Measurements from ENCODE around the gene ALPK3. TPM values are rescaled to one million over a fixed set of nuclear protein-coding genes. Genes with fewer than 3 reads are reported as not detected.

ALPK3 gene
- polyA plus RNA-seq, 1 donor = 9.4 TPM

GRCh38 chr15:84890670-84891162, 73.6 kb downstream of the ALPK3 start:
- Histone ChIP-seq H3K27me3 (ENCODE audit: control insufficient read depth, insufficient read depth, low read length) (no peaks in the 10 kb centered on the region), H3K4me1 (ENCODE audit: control insufficient read depth, insufficient read depth, low read length) (peaks cover 31% of the 10 kb centered on the region), H3K9me3 (ENCODE audit: control insufficient read depth, low read depth, low read length) (no peaks in the 10 kb centered on the region), H3K4me3 (ENCODE audit: low read length) (no peak overlapping the region), H3K36me3 (ENCODE audit: control insufficient read depth, insufficient read depth, low read length) (peaks cover 8% of the 10 kb centered on the region), H3K27ac (ENCODE audit: low read length) (peak overlapping the region; percentile 49)
- DNase-seq = peak; percentile 84 to 91
- 40% methylated on average over 1 of the region's 5 CpGs for WGBS (ENCODE audit: insufficient coverage, low lambda C conversion rate)

GRCh38 chr15:84891339-84891738, 74.2 kb downstream of the ALPK3 start:
- DNase-seq = no peak
- Histone ChIP-seq H3K27me3 (ENCODE audit: control insufficient read depth, insufficient read depth, low read length) (no peaks in the 10 kb centered on the region), H3K27ac (ENCODE audit: low read length) (peak overlapping the region; percentile 25), H3K9me3 (ENCODE audit: control insufficient read depth, low read depth, low read length) (no peaks in the 10 kb centered on the region), H3K36me3 (ENCODE audit: control insufficient read depth, insufficient read depth, low read length) (peaks cover 8% of the 10 kb centered on the region), H3K4me3 (ENCODE audit: low read length) (no peak overlapping the region), H3K4me1 (ENCODE audit: control insufficient read depth, insufficient read depth, low read length) (peaks cover 30% of the 10 kb centered on the region)
- WGBS (ENCODE audit: insufficient coverage, low lambda C conversion rate) = 71% methylated on average over 1 of the region's 6 CpGs

DNA sequence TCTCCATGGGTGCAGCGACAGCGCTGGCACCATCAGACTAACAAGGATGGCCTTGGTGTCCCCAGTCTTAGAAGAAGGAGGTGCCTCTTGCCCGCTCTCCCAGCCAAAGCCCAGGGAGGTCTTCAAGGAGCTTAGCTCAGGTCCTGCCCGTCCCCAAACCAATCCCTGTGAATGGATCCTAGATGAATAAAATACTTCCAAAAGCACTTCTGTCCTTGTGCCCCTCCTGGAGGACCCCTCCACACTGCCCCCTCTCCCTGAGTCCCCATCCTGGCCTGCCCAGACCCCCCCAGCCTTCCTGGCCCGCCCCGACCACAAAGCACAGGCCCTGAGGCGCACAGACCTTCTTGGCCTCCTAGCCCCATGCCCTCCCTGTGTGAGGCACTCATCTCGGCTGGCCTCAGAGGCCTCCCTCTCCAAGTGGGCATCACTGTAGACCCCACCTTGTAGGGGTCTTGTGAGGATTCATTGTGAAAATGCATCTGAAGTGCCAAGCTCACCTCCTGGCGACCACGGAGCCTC, 75.7 kb downstream of the ALPK3 start:
- H3K27me3 ChIP-seq (ENCODE audit: control insufficient read depth, insufficient read depth, low read length) = no peaks in the 10 kb centered on the region
- WGBS (ENCODE audit: insufficient coverage, low lambda C conversion rate) = no CpG with 5 or more reads among the region's 10 CpGs
- H3K36me3 ChIP-seq (ENCODE audit: control insufficient read depth, insufficient read depth, low read length) = peaks cover 8% of the 10 kb centered on the region
- no peaks in the 10 kb centered on the region for H3K9me3 ChIP-seq (ENCODE audit: control insufficient read depth, low read depth, low read length)
- DNase-seq = no peak
- H3K27ac ChIP-seq (ENCODE audit: low read length) = no peak overlapping the region
- H3K4me3 ChIP-seq (ENCODE audit: low read length) = no peak overlapping the region
- H3K4me1 ChIP-seq (ENCODE audit: control insufficient read depth, insufficient read depth, low read length) = peaks cover 23% of the 10 kb centered on the region

- WGBS (ENCODE audit: insufficient coverage, low lambda C conversion rate) = no CpG with 5 or more reads among the region's 10 CpGs
- peaks cover 16% of the 10 kb centered on the region for H3K4me1 ChIP-seq (ENCODE audit: control insufficient read depth, insufficient read depth, low read length)
- DNase-seq = no peak
- no peaks in the 10 kb centered on the region for H3K27me3 ChIP-seq (ENCODE audit: control insufficient read depth, insufficient read depth, low read length)
- no peak overlapping the region for H3K4me3 ChIP-seq (ENCODE audit: low read length)
- peaks cover 8% of the 10 kb centered on the region for H3K36me3 ChIP-seq (ENCODE audit: control insufficient read depth, insufficient read depth, low read length)
- H3K9me3 ChIP-seq (ENCODE audit: control insufficient read depth, low read depth, low read length) = no peaks in the 10 kb centered on the region
- H3K27ac ChIP-seq (ENCODE audit: low read length) = no peak overlapping the region
These were observed 76.5 kb downstream of the ALPK3 start for GRCh38 chr15:84893607-84894006.

DNA sequence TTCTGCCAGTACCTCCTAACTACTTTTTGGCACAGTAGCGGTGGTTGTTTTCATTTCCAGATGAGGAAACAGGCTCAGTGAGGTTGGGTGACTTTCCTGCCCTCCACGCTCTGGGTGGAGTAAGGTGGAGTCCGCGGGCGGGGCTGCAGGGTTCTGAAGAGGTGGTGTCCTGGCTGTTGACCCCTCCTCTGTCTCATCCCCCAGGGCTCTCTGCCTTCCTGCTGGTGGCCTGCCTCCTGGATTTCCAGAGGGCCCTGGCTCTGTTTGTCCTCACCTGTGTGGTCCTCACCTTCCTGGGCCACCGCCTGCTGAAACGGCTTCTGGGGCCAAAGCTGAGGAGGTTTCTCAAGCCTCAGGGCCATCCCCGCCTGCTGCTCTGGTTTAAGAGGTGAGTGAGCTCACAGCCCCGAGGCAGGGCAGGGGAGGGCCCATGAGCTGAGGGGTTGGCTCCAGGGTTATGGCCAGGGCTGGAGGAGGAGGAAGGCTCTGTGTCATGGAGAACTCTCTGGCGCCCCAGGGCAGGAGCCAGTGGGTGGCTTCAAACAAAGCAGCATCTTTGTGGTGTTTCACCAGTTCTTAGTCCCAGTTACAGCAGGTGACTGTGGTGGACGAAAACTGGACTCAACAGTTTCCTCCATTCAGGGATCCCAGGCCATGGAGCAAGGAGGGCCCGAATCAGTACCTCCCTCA, 77.7 kb downstream of the ALPK3 start:
- no peak overlapping the region for H3K27ac ChIP-seq (ENCODE audit: low read length)
- H3K4me1 ChIP-seq (ENCODE audit: control insufficient read depth, insufficient read depth, low read length) = peaks cover 14% of the 10 kb centered on the region
- H3K27me3 ChIP-seq (ENCODE audit: control insufficient read depth, insufficient read depth, low read length) = no peaks in the 10 kb centered on the region
- H3K4me3 ChIP-seq (ENCODE audit: low read length) = no peak overlapping the region
- no CpG with 5 or more reads among the region's 12 CpGs for WGBS (ENCODE audit: insufficient coverage, low lambda C conversion rate)
- no peak for DNase-seq
- peaks cover 8% of the 10 kb centered on the region for H3K36me3 ChIP-seq (ENCODE audit: control insufficient read depth, insufficient read depth, low read length)
- no peaks in the 10 kb centered on the region for H3K9me3 ChIP-seq (ENCODE audit: control insufficient read depth, low read depth, low read length)

DNA sequence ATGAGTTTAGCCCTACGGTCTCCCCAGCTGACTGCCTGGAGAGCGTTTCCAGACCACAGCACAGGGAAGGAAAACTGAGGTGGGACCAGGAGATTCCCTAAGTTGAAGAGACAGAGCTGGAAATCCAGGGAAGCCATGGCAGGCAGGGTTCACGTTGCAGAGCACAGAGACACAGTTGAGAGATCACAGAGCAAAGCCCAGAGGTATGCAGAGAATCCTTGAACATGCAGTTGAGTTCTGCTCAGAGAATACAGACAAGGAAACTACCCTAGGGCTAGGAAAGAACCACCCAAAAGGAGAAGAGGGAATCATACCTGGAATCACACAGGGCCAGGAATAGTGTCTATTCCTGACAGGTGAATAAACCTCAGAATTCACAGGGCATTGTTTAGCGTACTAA, 81.6 kb downstream of the ALPK3 start:
- WGBS (ENCODE audit: insufficient coverage, low lambda C conversion rate) = no CpG with 5 or more reads among the region's 4 CpGs
- Histone ChIP-seq H3K9me3 (ENCODE audit: control insufficient read depth, low read depth, low read length) (peaks cover 4% of the 10 kb centered on the region), H3K27me3 (ENCODE audit: control insufficient read depth, insufficient read depth, low read length) (no peaks in the 10 kb centered on the region)

GRCh38 chr15:84899750-84900149, 82.6 kb downstream of the ALPK3 start:
- Histone ChIP-seq H3K36me3 (ENCODE audit: control insufficient read depth, insufficient read depth, low read length) (peaks cover 18% of the 10 kb centered on the region), H3K4me1 (ENCODE audit: control insufficient read depth, insufficient read depth, low read length) (no peaks in the 10 kb centered on the region), H3K27me3 (ENCODE audit: control insufficient read depth, insufficient read depth, low read length) (no peaks in the 10 kb centered on the region), H3K9me3 (ENCODE audit: control insufficient read depth, low read depth, low read length) (peaks cover 4% of the 10 kb centered on the region), H3K4me3 (ENCODE audit: low read length) (no peak overlapping the region), H3K27ac (ENCODE audit: low read length) (no peak overlapping the region)
- no peak for DNase-seq
- WGBS (ENCODE audit: insufficient coverage, low lambda C conversion rate) = 100% methylated on average over 1 of the region's 7 CpGs

More for the DNA sequence above, 81.6 kb downstream of the ALPK3 start:
- peaks cover 10% of the 10 kb centered on the region for H3K36me3 ChIP-seq (ENCODE audit: control insufficient read depth, insufficient read depth, low read length)
- DNase-seq = no peak
- no peak overlapping the region for H3K4me3 ChIP-seq (ENCODE audit: low read length)
- H3K27ac ChIP-seq (ENCODE audit: low read length) = no peak overlapping the region
- no peaks in the 10 kb centered on the region for H3K4me1 ChIP-seq (ENCODE audit: control insufficient read depth, insufficient read depth, low read length)

DNA sequence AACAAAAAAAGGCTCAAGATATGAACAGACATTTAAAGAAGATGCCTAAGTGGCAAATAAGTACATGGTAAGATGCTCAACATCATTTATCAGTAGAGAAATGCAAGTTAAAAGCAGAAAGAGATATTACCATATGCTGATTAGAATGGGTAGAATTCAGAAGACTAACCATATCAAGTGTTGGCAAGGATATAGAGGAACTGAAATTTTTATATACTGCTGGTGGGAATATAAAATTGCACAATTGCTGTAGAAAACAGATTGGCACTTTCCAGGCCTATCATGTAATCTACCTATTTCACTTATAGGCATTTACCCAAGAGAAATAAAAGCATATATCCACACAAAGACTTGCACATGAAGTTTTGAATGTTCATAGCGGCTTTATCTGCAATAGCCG, 84.4 kb downstream of the ALPK3 start:
- WGBS (ENCODE audit: insufficient coverage, low lambda C conversion rate) = no CpG with 5 or more reads among the region's 2 CpGs
- H3K4me3 ChIP-seq (ENCODE audit: low read length) = no peak overlapping the region
- DNase-seq = no peak
- H3K36me3 ChIP-seq (ENCODE audit: control insufficient read depth, insufficient read depth, low read length) = peaks cover 20% of the 10 kb centered on the region
- H3K9me3 ChIP-seq (ENCODE audit: control insufficient read depth, low read depth, low read length) = peaks cover 4% of the 10 kb centered on the region
- H3K27me3 ChIP-seq (ENCODE audit: control insufficient read depth, insufficient read depth, low read length) = no peaks in the 10 kb centered on the region
- H3K27ac ChIP-seq (ENCODE audit: low read length) = no peak overlapping the region
- H3K4me1 ChIP-seq (ENCODE audit: control insufficient read depth, insufficient read depth, low read length) = no peaks in the 10 kb centered on the region

DNA sequence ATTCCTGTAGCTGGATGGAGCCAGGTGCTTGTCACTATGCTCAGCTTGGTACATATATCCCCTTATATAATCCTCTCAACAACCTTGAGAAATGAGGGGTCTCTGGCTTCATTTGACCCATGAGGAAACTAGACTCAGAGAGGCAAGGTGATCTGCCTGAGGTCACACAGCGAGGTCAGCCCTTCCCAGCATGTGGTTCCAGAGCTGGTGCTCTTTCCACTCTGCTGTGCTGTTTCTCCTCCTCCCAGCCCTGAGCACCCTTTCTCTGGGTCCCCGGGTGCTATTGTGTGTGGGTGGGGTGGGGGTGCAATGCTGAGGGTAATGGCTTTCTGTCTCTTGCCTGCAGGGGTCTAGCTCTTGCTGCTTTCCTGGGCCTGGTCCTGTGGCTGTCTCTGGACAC, 86.6 kb downstream of the ALPK3 start:
- Histone ChIP-seq H3K36me3 (ENCODE audit: control insufficient read depth, insufficient read depth, low read length) (peaks cover 20% of the 10 kb centered on the region), H3K27ac (ENCODE audit: low read length) (no peak overlapping the region), H3K9me3 (ENCODE audit: control insufficient read depth, low read depth, low read length) (peaks cover 4% of the 10 kb centered on the region), H3K27me3 (ENCODE audit: control insufficient read depth, insufficient read depth, low read length) (no peaks in the 10 kb centered on the region), H3K4me1 (ENCODE audit: control insufficient read depth, insufficient read depth, low read length) (peaks cover 9% of the 10 kb centered on the region), H3K4me3 (ENCODE audit: low read length) (no peak overlapping the region)
- no peak for DNase-seq
- no CpG with 5 or more reads among the region's 2 CpGs for WGBS (ENCODE audit: insufficient coverage, low lambda C conversion rate)

DNA sequence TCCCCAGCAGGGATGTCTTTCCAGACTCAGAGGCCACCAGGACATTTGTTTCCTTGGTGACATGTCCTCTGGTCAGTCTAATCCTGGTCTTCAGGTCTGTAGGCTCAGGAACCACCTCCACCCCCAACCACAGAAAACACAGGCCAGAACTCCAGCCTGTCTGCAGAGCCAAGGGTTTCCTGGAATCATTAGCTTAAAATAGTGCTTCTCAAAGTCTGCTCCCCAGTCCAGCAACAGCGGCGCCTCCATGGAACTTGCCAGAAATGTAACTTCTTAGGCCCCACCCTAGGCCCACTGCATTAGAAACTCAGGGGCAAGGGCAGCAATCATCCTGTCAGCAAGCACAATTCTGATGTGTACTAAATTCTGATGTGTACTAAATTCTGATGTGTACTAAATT, 87.3 kb downstream of the ALPK3 start:
- no peak overlapping the region for H3K27ac ChIP-seq (ENCODE audit: low read length)
- WGBS (ENCODE audit: insufficient coverage, low lambda C conversion rate) = no CpG with 5 or more reads among the region's 2 CpGs
- H3K4me1 ChIP-seq (ENCODE audit: control insufficient read depth, insufficient read depth, low read length) = peaks cover 9% of the 10 kb centered on the region
- peaks cover 20% of the 10 kb centered on the region for H3K36me3 ChIP-seq (ENCODE audit: control insufficient read depth, insufficient read depth, low read length)
- H3K9me3 ChIP-seq (ENCODE audit: control insufficient read depth, low read depth, low read length) = peaks cover 4% of the 10 kb centered on the region
- no peak for DNase-seq
- H3K4me3 ChIP-seq (ENCODE audit: low read length) = no peak overlapping the region
- no peaks in the 10 kb centered on the region for H3K27me3 ChIP-seq (ENCODE audit: control insufficient read depth, insufficient read depth, low read length)
